ENCODE results near the gene SF3B5.

The SF3B5 gene

DNA sequence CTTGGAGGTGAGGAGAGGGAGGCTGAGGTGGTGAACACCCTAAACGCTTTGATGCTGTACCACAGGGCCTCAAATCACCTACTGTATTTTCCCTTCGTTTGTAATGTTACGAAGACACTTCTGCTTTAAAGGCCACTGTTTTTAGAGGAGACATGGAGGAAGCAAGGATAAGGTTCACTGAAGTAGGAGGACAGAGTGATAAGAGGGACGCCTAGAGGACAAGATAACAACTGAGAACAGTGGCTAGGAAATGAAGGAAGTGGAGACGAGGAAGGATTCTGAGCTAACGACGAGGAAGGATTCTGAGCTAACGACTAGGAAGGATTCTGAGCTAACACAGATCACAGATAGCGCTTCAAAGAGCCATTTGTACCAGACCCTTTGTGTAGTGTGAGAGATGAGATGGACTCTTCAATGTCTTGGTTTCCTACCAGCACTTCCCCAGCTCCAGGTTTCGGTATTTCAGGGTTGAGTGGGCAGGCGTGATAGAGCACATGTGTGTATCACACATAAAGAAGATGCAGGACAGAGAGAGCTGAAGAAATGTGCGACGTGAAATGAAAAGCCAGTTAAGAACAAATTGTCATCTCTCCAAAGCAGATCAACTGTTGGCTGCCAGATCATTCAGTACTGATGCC, 7.5 kb downstream of the SF3B5 start:
- TF ChIP-seq GATA2 (IDR thresholded peaks at IDR 0.05; ENCODE audit: low read depth, low read length), result no peak
- TF ChIP-seq GATA3 (IDR thresholded peaks at IDR 0.05; ENCODE audit: low read depth, low read length), result no peak

DNA sequence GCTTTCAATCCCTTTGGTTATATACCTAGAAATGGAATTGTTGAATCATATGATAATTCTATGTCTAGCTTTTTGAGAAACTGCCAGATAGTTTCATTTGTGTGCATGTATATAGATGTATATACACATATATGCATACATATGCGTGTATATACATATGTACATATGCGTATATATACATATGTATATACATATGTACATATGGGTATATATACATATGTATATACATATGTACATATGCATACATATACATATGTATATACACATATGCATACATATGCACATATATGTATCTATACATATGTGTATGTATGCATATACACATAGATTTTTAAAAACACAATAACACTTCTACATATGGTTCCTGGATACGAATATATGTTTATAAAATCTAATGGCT, 8.4 kb downstream of the SF3B5 start:
- TF ChIP-seq GATA3 (IDR thresholded peaks at IDR 0.05; ENCODE audit: low read depth, low read length) (no peak), GATA2 (IDR thresholded peaks at IDR 0.05; ENCODE audit: low read depth, low read length) (no peak)

DNA sequence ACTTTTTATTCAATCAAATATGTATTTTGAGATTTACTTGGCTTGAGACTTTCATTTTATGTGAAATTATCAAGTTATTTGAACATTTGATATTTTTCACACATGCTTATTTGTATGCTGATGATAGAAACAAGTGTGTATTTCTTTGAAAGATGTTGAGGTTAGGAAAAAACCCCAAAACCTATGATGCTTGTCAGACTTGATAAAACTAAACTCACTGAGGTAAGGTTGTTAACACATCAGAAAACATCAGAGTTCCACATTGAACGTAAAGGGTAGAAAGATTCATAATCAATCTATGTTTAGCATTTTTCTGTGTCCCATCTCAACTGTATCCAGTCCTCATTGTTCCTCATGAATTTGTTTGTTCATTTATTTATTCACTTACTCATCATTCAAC, 12.2 kb downstream of the SF3B5 start:
- TF ChIP-seq GATA2 (IDR thresholded peaks at IDR 0.05; ENCODE audit: low read depth, low read length), result no peak
- no peak for TF ChIP-seq GATA3 (IDR thresholded peaks at IDR 0.05; ENCODE audit: low read depth, low read length)

DNA sequence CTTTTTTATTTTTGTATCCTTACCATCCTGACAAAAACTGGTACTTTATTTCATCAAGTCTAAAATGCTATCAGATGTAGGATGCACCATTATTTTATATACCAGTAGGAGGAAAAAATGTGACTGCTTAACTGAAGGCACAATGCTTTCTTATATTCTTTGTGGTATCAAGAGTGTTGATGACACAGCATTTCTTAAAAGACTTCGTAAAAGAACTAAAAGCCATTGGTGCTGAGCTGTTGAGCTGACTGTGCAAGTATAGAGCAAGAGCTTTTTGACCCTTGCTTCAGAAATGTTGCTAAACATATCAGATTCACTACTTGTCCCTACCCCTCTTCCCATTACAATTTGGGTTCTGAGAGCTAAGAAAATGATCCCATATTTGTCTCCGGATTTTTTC, 17.5 kb downstream of the SF3B5 start:
- TF ChIP-seq GATA3 (IDR thresholded peaks at IDR 0.05; ENCODE audit: low read depth, low read length) (no peak), GATA2 (IDR thresholded peaks at IDR 0.05; ENCODE audit: low read depth, low read length) (no peak)

DNA sequence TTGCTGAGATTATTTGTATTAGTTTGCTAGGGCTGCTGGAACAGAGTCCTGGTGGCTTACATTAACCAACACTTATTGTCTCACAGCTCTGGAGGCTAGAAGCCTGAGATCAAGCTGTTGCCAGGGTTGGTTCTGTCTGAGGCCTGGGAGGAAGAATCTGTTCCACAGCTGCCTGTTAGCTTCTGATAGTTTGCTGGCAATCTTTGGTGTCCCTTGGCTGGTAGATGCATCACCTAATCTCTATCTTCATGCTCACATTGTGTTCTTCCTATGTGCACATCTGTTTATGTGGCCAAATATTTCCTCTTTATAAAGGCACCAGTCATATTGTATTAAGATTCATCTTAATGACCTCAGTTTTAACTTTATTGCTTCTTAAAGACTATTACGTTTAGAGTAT, 19.5 kb downstream of the SF3B5 start:
- TF ChIP-seq GATA3 (IDR thresholded peaks at IDR 0.05; ENCODE audit: low read depth, low read length) (no peak), GATA2 (IDR thresholded peaks at IDR 0.05; ENCODE audit: low read depth, low read length) (no peak)

DNA sequence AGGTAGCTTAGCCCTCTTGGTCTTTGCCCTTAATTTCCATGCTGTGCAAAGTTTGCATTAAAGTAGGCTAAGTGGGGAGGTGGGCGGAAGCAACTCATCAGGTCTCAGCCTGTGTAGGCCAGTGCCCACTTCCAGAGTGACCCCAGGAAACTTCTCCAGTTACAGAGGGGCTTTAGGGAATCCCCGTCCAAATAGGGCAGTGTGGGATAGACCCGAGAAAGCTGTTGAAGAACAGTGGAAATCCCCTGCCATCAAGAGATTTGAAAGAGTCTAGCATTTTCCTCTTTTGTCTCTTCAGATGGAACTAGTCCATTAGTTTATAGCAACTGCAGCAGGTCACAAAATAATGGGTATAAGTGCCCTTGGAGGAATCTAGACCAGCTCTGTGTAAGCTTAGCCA, 20.2 kb downstream of the SF3B5 start:
- TF ChIP-seq GATA2 (IDR thresholded peaks at IDR 0.05; ENCODE audit: low read depth, low read length) (no peak), GATA3 (IDR thresholded peaks at IDR 0.05; ENCODE audit: low read depth, low read length) (no peak)

DNA sequence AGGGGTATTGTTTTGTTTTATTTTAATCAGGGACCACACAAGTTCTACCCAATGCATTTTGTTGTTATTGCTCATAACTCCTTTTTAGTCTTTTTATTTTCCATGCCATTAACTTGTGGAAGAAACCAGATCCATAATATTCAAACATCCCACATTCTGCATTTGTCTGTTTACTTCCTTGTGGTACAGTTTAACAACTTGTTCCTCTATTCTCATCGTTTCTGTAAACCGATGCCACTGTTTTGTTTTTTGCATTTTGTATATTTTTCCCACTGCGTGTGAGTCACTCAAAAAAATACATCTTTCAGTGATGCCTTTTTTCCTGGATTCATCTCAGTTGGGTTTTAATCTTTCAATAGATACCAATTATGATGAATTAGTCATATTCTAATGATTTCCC, 22.3 kb downstream of the SF3B5 start:
- TF ChIP-seq GATA3 (IDR thresholded peaks at IDR 0.05; ENCODE audit: low read depth, low read length) (no peak), GATA2 (IDR thresholded peaks at IDR 0.05; ENCODE audit: low read depth, low read length) (no peak)

DNA sequence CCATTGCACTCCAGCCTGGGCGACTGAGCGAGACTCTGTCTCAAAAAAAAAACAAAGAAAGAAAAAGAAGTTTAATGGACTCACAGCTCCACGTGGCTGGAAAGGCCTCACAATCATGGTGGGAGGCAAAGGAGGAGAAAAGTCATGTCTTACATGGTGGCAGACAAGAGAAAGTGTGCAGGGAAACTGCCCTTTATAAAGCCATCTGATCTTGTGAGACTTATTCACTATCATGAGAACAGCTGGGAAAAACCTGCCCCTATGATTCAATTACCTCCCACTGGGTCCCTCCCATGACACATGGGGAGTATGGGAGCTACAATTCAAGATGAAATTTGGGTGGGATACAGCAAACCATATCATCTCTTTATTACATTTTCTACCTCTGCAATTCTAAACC, 25.9 kb downstream of the SF3B5 start:
- TF ChIP-seq GATA2 (IDR thresholded peaks at IDR 0.05; ENCODE audit: low read depth, low read length), result no peak
- no peak for TF ChIP-seq GATA3 (IDR thresholded peaks at IDR 0.05; ENCODE audit: low read depth, low read length)

DNA sequence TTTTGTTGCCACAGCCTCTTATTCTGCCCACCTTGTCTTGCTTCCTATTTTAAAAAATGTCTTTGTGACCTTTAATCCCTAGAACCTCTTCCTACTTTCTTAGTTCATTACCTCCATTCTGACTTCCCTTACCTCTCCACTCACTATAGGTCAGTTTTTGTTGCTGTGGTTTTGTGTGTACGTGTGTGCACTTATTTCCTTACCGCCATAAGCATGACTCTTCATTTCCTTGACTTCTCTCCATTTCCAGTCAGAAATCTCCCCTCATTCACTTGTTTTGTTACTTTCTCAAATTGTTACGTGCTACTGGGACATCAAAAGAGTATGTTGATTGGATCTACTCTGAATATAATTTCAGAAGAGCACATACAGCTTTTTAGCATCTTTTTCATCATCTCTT, 26.6 kb downstream of the SF3B5 start:
- TF ChIP-seq GATA3 (IDR thresholded peaks at IDR 0.05; ENCODE audit: low read depth, low read length) (no peak), GATA2 (IDR thresholded peaks at IDR 0.05; ENCODE audit: low read depth, low read length) (no peak)

DNA sequence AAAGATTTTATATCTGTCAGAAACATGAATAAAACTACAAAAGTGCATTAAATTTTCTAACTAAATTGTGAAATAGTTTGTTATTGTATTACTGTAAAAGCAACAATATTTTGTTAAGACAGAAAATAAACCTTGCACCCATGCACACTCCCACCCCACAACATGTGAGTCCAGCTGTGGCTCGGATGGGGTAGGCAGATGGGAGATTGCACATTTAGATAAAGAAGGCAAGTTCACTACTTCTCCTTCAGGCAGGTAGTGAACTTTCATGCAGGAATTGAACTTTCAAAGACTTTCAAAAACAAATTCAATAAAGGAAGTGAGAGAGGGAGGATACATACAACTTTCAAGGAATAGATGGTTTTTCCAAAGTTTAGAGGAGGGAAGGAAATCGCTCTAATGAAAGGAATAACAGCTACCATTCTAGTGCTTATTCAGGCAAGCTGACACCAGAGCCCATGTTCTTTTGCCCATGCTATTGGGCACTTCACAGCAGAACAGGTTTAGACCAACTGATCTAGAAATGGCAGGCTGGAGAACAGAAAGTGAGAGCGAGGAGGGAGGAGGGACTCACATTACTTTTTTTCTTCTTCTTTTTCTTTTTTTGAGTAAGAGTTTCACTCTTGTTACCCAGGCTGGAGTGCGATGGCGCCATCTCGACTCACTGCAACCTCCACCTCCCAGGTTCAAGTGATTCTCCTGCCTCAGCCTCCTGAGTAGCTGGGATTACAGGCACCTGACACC, 28.5 kb downstream of the SF3B5 start:
- TF ChIP-seq GATA2 (IDR thresholded peaks at IDR 0.05; ENCODE audit: low read depth, low read length) (peak; percentile 59), GATA3 (IDR thresholded peaks at IDR 0.05; ENCODE audit: low read depth, low read length) (0 out of 2 replicates have a peak, but pooled peaks have one; percentile 31)

DNA sequence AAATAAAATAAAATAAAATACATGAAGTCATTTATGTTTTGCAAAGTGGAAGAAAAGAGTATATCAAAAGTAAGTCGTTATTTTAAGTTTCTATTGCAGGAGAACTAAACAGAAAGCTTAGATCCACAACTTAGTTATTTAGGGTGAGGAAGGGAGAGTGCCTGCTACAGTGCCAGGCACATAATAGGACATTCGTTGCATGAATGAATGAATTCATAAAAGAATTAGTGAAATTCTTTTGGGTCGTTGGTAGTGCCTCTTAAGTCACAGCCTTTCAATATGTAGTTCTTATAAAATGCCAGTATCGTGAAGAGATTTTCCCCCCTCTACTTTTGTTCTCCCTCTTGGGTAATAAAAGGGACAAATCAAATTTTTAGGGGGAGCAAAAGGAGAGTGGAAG, 29.1 kb downstream of the SF3B5 start:
- no peak for TF ChIP-seq GATA3 (IDR thresholded peaks at IDR 0.05; ENCODE audit: low read depth, low read length)
- no peak for TF ChIP-seq GATA2 (IDR thresholded peaks at IDR 0.05; ENCODE audit: low read depth, low read length)

DNA sequence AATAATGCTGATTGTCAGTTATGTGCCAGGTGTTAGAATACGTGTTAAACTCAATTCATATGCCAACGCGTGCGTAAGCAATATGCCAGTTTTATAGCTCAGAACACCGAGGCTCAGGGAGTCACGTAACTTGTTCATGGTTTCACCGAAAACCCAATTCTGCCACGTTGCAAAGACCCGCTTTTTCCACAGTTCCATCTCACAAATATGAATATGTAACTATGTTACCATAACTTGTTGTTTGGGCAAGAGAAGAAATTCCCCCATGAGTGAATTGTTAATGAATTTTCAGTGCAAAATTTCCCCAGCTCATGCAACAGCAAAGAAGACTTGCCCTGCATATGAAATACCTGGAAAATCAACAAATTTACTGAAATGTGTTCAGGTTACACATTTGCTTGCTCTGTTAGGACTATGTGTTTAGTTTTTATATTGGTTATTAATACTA, 30.1 kb downstream of the SF3B5 start:
- TF ChIP-seq GATA2 (IDR thresholded peaks at IDR 0.05; ENCODE audit: low read depth, low read length), result no peak
- TF ChIP-seq GATA3 (IDR thresholded peaks at IDR 0.05; ENCODE audit: low read depth, low read length), result no peak

DNA sequence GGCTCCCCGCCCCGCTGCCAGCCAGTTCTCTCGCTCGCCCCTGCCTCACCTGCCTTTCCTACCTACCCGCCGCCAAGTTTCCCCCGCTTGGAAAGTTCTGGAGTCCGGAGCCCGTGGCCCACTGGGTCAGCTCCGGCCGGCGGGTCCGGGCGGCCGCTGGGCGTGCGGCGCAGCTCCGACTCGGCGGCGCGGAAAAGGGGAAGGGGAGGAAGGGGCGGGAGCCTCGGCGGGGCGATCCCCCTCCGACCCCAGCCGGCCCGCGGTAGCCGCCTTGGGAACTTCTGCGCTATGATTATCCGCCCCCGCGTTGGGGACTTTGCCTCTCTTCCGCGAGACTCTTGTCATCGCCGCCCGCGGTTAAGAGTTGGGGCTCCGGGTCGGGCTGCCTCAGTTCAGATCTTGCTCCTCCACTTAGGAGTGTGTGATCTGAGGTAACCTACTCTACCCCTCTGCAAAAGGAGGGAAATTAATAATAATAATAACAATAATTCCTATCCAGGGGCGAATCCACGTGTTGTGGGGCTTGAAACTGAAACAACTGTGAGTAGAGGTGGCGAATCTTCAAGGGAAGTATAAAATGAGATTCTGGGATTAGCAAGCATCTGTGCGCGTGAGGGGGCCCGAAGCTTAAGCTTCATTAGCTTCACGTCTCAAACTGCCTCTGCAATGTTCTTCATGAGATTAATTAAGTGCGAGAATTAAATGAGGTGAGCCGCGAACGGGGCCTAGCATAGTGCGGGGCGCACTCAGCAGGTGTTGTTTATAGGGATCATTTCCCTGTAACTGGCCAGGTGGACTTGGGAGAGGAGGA, 30.8 kb downstream of the SF3B5 start:
- TF ChIP-seq GATA3 (IDR thresholded peaks at IDR 0.05; ENCODE audit: low read depth, low read length), result no peak
- no peak for TF ChIP-seq GATA2 (IDR thresholded peaks at IDR 0.05; ENCODE audit: low read depth, low read length)

DNA sequence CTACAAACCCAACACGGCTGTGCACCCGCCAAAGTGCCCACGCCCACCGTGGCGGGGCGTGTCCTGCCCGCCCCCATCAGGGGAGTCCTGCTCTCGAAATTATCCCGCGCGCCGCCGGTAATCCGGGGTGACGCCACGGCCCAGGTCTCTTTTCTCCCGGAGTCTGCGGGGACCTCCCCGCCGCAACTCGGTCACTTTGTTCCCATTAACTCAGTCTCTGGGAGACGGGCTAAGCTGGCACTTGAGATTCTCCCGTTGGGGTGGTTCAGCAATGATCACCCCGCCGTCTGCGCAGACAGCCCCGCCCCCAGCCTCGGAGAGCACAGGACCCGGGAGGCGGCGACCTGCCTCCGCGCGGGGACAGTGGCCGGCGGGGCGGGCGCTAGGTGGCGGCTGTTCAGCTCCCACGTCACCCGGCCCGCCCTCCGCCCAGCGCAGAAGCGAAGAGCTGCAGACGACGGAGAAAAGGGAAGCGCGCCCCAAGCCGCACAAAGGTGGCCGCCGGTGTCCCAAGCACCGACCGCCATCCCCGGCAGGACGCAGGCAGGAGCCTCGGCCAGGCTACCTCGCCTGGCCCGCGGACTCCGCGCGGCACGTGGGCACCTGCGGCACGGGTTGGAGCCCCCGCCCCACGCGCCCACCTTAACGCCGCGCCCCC, 31.5 kb downstream of the SF3B5 start:
- no peak for TF ChIP-seq GATA2 (IDR thresholded peaks at IDR 0.05; ENCODE audit: low read depth, low read length)
- no peak for TF ChIP-seq GATA3 (IDR thresholded peaks at IDR 0.05; ENCODE audit: low read depth, low read length)
